ENCODE measurements around the gene BCAS3.

- no peak for TF ChIP-seq POLR2A (IDR thresholded peaks at IDR 0.05; ENCODE audit: low read depth, low read length)
- no peak for TF ChIP-seq POU2F2 (IDR thresholded peaks at IDR 0.05; ENCODE audit: low read depth, low read length)
Observed at GRCh38 chr17:60744355-60744966, 66.8 kb downstream of the BCAS3 start.
